Fibroblast of mammary gland (primary cell): Measurements from ENCODE around the gene EIF1.

Source experiments
- DNase-seq: peaks from one replicate; pipeline ENCODE4 v3.0.0-alpha.2; 2010; ENCODE audit warnings: low read depth
- H3K4me3 ChIP-seq: 2 replicates; pipeline ENCODE4 v1.5.1; 2011; ENCODE audit warnings: low read depth, mild to moderate bottlenecking, low read length, moderate library complexity; ENCODE audit not compliant: control insufficient read depth
- TF ChIP-seq, protein P1 (sequence below): conservative IDR thresholded peaks from 2 replicates; pipeline ENCODE4 v1.5.1; 2011; ENCODE audit warnings: low read depth, low read length, inconsistent platforms; ENCODE audit not compliant: control insufficient read depth, insufficient read depth

Gene EIF1

DNA sequence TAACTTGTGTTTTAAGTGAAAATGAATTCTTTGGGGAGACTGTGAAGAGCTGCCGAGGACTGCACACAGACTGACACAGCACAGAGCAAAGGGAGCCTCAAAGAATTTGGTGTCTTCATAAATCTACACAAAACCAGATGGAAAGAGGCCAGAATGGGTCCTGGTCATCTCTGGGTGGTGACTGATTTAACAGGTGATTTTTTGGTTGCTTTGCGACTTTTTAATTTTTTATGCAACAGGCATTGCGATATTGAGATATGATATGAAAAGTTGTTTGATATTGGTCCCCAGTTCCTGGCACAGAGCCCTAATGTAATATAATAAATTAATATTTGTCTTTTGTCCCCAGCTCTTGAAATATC lies 12.6 kb upstream of the EIF1 start:
- DNase-seq = no peak
- no peak overlapping the region for H3K4me3 ChIP-seq
- TF ChIP-seq, protein P1, sequence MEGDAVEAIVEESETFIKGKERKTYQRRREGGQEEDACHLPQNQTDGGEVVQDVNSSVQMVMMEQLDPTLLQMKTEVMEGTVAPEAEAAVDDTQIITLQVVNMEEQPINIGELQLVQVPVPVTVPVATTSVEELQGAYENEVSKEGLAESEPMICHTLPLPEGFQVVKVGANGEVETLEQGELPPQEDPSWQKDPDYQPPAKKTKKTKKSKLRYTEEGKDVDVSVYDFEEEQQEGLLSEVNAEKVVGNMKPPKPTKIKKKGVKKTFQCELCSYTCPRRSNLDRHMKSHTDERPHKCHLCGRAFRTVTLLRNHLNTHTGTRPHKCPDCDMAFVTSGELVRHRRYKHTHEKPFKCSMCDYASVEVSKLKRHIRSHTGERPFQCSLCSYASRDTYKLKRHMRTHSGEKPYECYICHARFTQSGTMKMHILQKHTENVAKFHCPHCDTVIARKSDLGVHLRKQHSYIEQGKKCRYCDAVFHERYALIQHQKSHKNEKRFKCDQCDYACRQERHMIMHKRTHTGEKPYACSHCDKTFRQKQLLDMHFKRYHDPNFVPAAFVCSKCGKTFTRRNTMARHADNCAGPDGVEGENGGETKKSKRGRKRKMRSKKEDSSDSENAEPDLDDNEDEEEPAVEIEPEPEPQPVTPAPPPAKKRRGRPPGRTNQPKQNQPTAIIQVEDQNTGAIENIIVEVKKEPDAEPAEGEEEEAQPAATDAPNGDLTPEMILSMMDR = no peak

DNA sequence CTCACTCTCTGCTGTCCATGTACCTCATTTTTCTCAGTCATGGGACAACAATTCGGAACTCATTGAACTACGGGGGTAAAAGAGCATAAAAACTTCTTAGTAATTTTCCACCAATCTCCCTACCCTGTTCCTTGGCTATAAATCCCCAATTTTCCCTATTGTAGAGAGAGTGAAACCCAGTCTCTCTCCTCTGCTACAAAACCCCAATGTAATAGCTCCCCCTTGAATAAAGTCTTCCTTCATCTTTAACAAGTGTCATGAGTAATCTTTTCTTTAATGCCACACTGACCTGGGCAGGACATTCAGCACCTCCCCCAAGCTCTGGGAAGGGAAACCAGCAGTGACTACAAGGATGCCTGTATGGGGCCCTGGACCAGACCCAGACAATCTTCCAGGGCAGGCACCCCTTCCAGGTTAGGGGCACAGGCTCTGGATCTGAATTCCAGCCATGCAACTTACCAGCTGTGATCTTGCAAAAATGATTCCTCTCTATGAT lies 10.2 kb upstream of the EIF1 start:
- no peak for DNase-seq
- TF ChIP-seq, protein P1 = no peak
- no peak overlapping the region for H3K4me3 ChIP-seq

DNA sequence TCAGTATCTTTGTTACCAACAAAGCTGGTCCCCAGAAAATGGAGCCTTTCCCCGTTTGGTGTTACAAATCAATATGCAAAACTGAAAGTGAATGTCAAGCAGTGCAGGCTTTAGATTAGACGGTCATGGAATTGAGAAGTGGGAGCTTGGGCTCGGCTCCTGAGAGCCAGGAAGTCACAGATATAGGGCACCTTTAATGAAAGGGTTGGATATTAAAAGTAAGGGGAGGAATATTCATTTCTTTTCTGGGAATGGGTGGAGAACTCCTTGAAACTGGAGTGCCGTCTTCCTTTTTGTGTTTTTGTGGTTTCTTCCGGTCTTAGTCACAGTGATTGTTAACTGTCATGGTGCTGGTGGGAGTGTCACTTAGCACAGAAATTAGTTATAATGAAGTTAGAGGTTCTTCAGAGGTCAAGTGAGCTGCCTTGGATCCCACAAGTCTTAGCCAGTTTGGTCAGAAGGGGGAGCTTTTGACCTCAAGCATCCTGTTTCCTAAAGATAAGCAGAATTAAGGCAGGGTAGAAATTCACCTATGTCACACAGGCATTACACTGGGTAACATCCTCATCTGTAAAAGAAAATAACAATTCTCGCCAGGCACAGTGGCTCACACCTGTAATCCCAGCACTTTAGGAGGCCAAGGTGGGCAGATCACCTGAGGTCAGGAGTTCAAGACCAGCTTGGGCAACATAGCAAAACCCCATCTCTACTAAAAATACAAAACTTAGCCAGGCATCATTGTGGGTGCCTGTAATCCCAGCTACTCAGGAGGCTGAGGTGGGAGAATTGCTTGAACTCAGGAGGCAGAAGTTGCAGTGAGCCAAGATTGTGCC lies 9.6 kb upstream of the EIF1 start:
- peak; percentile 48 for DNase-seq
- H3K4me3 ChIP-seq = no peak overlapping the region
- TF ChIP-seq, protein P1 = peak; percentile 21

DNA sequence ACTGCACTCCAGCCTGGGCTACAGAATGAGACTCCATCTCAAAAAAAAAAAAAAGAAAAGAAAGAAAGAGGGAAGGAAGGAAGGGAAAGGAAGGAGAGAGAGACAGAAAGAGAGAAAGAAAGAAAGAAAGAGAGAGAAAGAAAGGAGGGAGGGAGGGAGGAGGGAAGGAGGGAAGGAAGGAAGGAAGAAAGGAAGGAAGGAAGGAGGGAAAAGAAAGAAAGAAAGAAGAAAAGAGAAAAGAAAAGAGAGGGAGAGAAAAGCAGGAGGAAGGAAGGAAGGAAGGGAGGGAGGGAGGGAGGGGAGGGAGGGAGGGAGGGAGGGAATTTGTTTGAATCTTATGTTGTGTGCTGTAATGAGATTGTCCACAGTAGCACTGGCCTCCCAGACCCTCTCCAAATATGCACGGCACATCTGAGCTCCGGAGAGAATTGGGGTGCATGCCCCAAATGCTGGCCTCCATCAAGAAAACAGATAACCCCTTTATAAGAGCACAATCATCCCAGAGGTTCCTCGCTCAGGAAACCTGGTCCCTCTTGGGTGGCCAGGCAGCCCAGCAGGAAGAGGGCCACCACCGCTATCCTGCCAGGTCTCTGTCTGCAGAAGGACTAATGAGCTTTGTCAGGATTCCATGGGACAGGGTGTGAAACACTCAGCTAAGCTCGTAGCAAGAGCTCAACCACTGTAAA lies 8.8 kb upstream of the EIF1 start:
- DNase-seq = no peak
- TF ChIP-seq, protein P1 = no peak
- H3K4me3 ChIP-seq = no peak overlapping the region

DNA sequence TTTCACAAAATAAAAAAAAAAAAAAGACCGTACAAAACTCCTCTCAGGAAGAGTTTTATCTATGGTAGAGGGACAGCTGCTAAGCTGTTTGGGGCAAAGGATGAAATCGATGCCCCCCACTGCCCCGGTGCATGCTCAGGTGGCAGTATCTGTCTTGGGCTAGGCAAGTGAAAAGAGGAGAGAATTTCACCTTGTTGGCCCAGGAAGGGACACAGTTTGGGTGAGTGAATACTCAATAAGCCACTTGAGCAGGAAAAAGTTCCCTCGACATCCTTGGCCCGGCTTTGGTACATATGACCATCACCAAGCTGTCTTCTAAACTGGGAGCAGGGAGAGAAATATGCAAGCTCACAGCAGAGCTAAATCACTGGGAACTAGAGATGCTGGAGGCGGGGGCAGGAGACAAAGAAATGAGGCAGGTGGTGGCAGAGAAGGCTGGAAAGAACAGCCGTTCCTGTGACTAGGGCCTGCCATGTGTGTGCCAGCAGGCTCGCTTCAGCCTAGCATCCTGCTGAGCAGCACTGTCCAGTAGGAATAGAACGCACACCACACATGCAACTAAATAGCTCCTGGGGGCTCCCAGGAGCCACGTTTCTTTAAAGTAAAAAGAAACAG lies 8.2 kb upstream of the EIF1 start:
- no peak overlapping the region for H3K4me3 ChIP-seq
- TF ChIP-seq, protein P1 = no peak
- no peak for DNase-seq

DNA sequence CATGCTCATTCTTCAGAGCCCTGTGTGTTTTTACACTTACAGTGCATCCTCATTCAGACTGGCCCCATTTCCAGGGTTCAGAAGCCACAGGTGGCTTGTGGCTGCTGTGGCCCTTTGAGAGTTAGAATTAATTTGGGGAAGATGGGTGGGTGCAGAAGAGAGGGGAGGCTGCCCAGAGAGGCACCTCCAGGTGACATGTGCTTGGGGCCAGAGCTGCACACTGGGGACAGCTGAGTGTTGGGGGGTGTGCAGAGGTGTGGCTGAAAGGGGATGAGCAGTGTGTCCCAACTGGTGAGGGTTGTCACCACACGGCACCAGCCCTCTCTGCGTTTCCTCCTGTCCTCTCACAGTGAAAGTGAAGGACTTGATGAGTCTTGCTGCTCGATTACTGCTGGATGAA lies 6.9 kb upstream of the EIF1 start:
- no peak overlapping the region for H3K4me3 ChIP-seq
- TF ChIP-seq, protein P1 = no peak
- DNase-seq = no peak
